HEK293 (cell line): Measurements from ENCODE around the gene DIP2C.

Source experiments
- CTCF ChIP-seq: fragments of 450-650 bp; formaldehyde crosslinking; IDR thresholded peaks from 2 replicates; pipeline ENCODE4 v1.5.1; 2016; ENCODE audit warnings: missing biosample characterization, missing genetic modification characterization
- ELK4 ChIP-seq: IDR thresholded peaks from 2 replicates; pipeline ENCODE4 v1.6.1; 2011; ENCODE audit warnings: mild to moderate bottlenecking, low read depth, low read length, borderline replicate concordance
- GLI4 ChIP-seq: fragments of 450-650 bp; formaldehyde crosslinking; IDR thresholded peaks from 2 replicates; pipeline ENCODE4 v1.5.1; 2016; ENCODE audit warnings: missing biosample characterization, missing genetic modification characterization
- REST ChIP-seq: fragments of 450-650 bp; formaldehyde crosslinking; IDR thresholded peaks from 2 replicates; pipeline ENCODE4 v1.5.1; 2016; ENCODE audit warnings: missing biosample characterization, missing genetic modification characterization
- SALL2 ChIP-seq: fragments of 450-650 bp; formaldehyde crosslinking; IDR thresholded peaks from 2 replicates; pipeline ENCODE4 v1.5.0; 2017; ENCODE audit warnings: missing biosample characterization, mild to moderate bottlenecking, missing genetic modification characterization, borderline replicate concordance
- TCF7L2 ChIP-seq: IDR thresholded peaks from 2 replicates; pipeline ENCODE4 v1.6.1; 2011; ENCODE audit warnings: low read depth, mild to moderate bottlenecking, inconsistent platforms, low read length, moderate library complexity, borderline replicate concordance
- TRIM28 ChIP-seq: IDR thresholded peaks from 2 replicates; pipeline ENCODE4 v1.6.1; 2011; ENCODE audit warnings: low read length, control low read depth, borderline replicate concordance
- ZBTB11 ChIP-seq: fragments of 450-650 bp; formaldehyde crosslinking; conservative IDR thresholded peaks from 2 replicates; pipeline ENCODE4 v1.5.1; 2016; ENCODE audit warnings: low read depth, missing biosample characterization, missing genetic modification characterization
- ZFP41 ChIP-seq: fragments of 450-650 bp; formaldehyde crosslinking; IDR thresholded peaks from 2 replicates; pipeline ENCODE4 v1.5.1; 2016; ENCODE audit warnings: missing biosample characterization, missing genetic modification characterization, borderline replicate concordance
- ZNF121 ChIP-seq: fragments of 450-650 bp; formaldehyde crosslinking; IDR thresholded peaks from 2 replicates; pipeline ENCODE4 v1.5.1; 2016; ENCODE audit warnings: missing biosample characterization, missing genetic modification characterization
- ZNF510 ChIP-seq: fragments of 450-650 bp; formaldehyde crosslinking; IDR thresholded peaks from 2 replicates; pipeline ENCODE4 v1.5.1; 2018; ENCODE audit warnings: mild to moderate bottlenecking, missing genetic modification characterization, missing biosample characterization; ENCODE audit not compliant: insufficient replicate concordance
- ZNF549 ChIP-seq: fragments of 450-650 bp; IDR thresholded peaks from 2 replicates; pipeline ENCODE4 v1.5.1; 2018; ENCODE audit warnings: missing biosample characterization, missing genetic modification characterization, mild to moderate bottlenecking, inconsistent platforms, moderate library complexity
- ZNF560 ChIP-seq: fragments of 450-650 bp; formaldehyde crosslinking; IDR thresholded peaks from 2 replicates; pipeline ENCODE4 v1.5.1; 2017; ENCODE audit warnings: missing biosample characterization, missing genetic modification characterization, borderline replicate concordance

- TF ChIP-seq ZNF560 (tag by site-specific recombination) (no peak), CTCF (tag by site-specific recombination) (no peak), ZNF121 (no peak), ZNF549 (tag by site-specific recombination) (no peak), ZBTB11 (tag by site-specific recombination) (no peak), TCF7L2 (no peak), REST (no peak), ZNF510 (no peak), SALL2 (no peak), TRIM28 (no peak), ZFP41 (tag by site-specific recombination) (no peak), GLI4 (tag by site-specific recombination) (no peak), ELK4 (no peak)
These were observed 354.2 kb downstream of the DIP2C start for GRCh38 chr10:335151-335800.
